Measurements from ENCODE around the gene BMPR1B.
"Not testable (repeated sequence)": the region's sequence is repeated elsewhere in the genome, so short reads cannot be mapped to it uniquely, and the experiment has no call there.

Gene BMPR1B

GRCh38 chr4:95091272-95091671 lies 333.5 kb downstream of the BMPR1B start:
- no peak for DNase-seq (ENCODE audit: low spot score)

DNA sequence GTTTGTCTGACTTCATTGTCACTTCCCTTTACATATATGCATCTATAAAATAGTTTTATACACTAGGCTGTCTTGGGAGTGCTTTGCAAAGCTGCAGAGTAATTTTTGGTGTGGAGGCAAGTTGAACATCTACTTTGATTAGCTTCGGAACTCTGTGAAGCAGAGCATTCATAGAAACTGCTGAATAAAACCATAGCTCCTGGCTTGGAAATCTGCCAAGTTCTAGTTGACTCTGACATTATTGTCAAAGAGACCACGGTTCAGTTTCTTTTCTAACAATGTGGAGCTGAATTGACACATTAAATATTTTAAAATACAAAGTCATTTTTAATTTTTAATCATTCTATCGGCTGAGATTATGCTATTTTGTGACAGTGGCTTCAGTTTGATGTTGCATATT lies 335.0 kb downstream of the BMPR1B start:
- no peak for DNase-seq (ENCODE audit: low spot score)

DNA sequence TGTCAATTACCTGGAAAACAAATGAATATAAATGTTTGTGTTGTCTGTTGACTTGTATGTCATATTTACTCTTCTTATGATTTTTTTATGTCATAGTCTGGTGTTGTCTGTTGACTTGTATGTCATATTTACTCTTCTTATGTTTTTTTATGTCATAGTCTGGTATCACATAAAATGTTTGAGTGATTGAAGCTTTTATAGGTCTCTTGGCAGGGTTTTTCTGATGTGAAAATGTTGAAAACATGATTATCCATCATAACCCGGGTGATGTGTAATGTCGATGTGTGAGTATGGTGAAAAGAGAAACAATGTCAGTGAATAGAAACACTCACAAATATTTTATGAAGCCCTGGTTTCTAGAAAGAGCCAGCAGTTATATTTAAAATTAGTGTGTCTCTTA lies 335.7 kb downstream of the BMPR1B start:
- no peak for DNase-seq (ENCODE audit: low spot score)

GRCh38 chr4:95093936-95094929 lies 336.5 kb downstream of the BMPR1B start:
- DNase-seq (ENCODE audit: low spot score): no peak

DNA sequence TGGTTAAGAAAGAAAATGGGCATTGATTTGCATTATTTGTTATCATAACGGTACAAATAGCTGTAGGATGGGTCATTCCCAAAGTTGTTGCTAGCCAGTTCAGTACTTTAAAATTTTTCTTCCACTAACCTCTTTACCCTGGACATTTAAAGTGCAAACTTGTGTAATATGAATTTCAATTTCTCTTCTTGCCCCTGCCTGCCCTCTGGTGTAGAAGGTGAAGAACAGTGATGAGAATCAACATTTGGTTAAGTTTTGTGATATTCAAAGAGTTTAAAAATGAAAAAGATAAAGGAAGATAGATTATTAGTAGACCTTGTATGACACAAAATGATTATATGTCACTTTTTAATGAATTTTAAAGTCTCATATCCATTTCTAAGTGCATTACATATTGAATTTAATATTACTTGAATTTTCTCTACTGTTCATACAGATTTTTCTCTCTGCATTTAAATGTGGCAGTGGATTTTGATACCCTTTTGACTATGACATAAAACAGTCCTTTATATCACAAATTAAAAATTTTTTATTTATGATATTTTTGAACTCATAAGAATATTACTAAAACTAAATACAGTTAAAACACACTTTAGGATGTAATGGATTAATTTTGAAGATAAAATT lies 337.7 kb downstream of the BMPR1B start:
- DNase-seq (ENCODE audit: low spot score): peak; percentile 20

DNA sequence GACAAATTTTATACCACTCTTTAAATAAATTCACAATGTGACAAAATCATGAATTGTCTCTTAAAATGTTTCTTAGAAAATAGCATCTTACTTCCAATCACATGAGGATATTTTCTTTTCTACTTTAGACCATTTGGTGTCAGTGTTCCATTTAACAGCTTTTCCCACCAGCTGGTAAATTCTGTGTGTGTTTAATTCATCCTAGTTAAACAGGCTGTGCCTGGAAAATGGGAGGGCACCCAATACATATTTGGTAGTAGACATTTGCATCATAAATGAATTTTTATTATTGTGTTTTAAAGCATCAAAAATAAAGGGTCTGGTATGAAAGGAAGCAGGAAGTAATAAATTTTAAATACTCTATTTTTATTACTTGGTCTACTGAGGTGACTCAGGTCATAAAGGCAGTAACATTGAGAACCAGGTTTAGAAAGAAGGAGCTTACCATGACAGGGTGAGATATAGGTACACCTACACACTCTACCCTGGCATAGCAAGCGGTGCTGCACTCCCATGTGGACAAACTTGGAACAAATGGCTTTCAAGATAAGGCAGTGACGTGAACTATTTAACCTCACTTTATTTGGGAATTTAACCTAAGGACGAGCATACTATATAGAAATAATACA lies 344.5 kb downstream of the BMPR1B start:
- no peak for DNase-seq (ENCODE audit: low spot score)

- no peak for DNase-seq (ENCODE audit: low spot score)
Observed at GRCh38 chr4:95105112-95105511, 347.4 kb downstream of the BMPR1B start.

DNA sequence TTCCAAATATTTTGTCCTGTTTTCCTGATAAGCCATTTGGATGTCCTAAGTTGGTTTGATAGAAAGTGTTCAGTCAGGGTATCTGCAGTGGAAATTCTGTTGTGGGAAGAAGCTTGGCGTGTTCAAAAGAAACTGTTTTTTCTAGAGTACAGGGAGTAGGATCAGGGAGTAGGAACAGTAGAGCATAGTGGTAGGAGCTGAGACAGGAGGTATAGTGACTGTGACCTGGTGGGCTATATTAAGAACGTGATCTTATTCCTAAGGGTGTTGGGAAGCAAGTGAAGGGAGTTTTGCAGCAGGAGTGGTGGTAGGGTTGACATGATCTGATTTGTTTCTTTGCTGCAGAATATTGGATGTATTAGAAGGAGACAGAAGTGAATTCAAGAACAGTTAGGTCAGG lies 348.2 kb downstream of the BMPR1B start:
- no peak for DNase-seq (ENCODE audit: low spot score)

GRCh38 chr4:95106408-95106928 lies 348.7 kb downstream of the BMPR1B start:
- no peak for DNase-seq (ENCODE audit: low spot score)

DNA sequence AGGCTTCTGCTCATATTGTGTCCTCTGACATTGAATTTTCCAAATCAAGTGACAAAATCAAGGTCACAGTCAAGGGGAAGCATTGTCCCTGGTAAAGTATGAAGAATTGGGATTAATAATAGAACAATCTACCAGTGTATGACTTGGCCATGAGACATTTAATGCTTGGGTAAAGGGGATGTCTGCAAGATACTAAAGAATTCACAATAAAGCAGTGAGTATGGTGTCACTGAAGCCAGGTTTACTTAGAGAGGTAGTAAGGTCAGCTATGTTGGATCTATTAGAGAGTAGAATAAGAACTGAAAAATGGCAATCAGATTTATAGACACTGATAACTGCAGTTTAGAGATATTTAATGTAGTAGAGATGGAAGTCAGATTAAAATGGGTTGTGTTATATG lies 349.2 kb downstream of the BMPR1B start:
- no peak for DNase-seq (ENCODE audit: low spot score)

GRCh38 chr4:95107635-95108034 lies 349.9 kb downstream of the BMPR1B start:
- no peak for DNase-seq (ENCODE audit: low spot score)

GRCh38 chr4:95108883-95109421 lies 351.2 kb downstream of the BMPR1B start:
- no peak for DNase-seq (ENCODE audit: low spot score)

DNA sequence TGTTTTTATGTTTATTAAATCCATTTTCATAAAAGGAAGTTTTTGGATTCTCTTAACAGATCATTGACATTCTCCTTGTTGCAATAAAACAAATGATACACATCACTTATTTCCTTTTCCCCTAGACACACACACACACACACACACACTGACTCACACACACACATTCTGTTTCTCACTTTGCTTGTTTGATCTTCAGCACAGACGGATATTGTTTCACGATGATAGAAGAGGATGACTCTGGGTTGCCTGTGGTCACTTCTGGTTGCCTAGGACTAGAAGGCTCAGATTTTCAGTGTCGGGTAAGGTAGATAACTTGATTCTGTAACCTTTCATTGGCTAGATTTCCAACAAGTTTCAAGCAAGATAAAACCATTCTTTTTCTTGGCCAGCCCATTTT lies 356.8 kb downstream of the BMPR1B start:
- no peak for DNase-seq (ENCODE audit: low spot score)

DNA sequence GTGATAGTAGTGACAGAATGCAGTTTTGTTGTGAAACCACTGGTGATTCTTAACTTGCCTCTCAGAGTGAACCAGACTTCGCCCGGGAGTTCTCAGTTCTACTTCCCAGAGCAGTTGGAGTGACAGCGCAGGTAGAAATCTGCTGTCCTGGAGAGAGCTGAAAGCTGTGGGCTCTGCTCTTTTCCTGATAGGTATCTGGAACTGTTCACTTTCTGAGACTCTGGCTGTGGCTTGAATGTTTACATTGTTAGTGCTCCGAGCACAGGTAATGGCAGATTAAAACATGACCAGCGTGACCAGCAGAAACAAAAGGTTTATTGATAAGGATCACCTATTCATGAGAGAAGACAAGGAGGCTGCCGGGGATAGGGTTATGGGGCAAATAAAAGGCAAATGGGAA lies 360.7 kb downstream of the BMPR1B start:
- no peak for DNase-seq (ENCODE audit: low spot score)

DNA sequence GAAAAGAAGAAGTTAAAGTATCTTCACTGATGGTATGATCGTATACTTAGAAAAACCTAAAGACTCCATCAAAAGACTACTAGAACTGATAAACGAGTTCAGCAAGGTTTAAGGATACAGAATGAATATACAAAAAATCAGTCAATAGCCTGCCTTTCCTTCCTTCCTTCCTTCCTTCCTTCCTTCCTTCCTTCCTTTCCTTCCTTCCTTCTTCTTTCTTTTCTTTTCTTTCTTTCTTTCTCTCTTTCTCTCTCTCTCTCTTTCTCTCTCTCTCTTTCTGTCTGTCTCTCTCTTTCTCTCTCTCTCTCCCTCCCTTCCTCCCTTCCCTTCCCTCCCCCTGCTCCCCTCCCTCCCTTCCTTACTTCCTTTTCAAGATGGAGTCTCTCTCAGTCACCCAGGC lies 362.7 kb downstream of the BMPR1B start:
- no peak for DNase-seq (ENCODE audit: low spot score)

- DNase-seq (ENCODE audit: low spot score): no peak
Observed at GRCh38 chr4:95122001-95122400, 364.2 kb downstream of the BMPR1B start.

DNA sequence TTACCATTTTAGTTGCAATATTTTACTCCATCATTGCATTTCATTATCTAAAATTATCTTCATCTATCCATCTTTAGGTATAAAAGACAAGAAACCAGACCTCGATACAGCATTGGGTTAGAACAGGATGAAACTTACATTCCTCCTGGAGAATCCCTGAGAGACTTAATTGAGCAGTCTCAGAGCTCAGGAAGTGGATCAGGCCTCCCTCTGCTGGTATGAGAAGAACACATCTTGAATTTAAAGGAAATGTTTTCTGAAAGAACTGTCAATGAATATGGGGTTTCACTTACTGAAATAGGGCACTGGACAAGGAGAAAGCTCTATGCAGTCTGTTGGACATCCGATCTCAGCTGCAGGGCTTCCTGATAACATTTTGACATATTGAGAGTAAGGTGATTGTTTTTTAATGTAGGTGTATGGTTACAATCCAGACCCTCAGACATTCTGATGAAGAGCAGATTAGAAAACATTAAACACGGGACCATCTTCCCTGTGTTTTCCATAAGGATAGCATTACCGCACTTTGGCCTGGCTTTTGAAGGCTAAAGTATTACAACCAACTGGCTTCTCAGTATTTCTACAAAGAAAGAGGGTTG lies 367.2 kb downstream of the BMPR1B start:
- peak; percentile 48 for DNase-seq (ENCODE audit: low spot score)

- DNase-seq (ENCODE audit: low spot score): no peak
Observed at GRCh38 chr4:95129031-95129430, 371.3 kb downstream of the BMPR1B start.

DNA sequence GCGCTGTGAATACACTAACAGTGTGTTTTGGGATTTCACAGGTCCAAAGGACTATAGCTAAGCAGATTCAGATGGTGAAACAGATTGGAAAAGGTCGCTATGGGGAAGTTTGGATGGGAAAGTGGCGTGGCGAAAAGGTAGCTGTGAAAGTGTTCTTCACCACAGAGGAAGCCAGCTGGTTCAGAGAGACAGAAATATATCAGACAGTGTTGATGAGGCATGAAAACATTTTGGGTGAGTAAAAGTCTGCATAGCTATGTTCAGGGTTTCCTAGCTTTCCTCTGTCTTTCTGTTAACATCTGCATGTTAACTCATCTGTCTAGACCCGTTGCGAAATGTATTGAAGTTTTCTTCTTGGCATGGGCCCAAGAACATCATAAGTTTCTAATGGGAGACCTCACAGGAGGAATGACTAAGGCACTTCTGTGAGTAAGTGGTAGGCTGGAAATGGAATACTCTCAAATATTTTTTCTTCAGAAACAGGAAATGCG lies 372.1 kb downstream of the BMPR1B start:
- no peak for DNase-seq (ENCODE audit: low spot score)

GRCh38 chr4:95134016-95134415 lies 376.3 kb downstream of the BMPR1B start:
- DNase-seq (ENCODE audit: low spot score): not testable (repeated sequence)

DNA sequence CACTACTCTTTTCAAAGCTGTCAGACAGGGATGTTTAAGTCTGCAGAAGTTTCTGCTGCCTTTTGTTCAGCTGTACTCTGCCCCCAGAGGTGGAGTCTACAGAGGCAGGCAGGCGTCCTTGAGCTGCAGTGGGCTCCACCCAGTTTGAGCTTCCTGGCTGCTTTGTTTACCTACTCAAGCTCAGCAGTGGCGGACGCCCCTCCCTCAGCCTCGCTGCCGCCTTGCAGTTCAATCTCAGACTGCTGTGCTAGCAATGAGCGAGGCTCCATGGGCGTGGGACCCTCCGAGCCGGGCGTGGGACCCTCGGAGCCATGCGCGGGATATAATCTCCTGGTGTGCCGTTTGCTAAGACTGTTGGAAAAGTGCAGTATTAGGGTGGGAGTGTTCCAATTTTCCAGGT lies 381.7 kb downstream of the BMPR1B start:
- DNase-seq (ENCODE audit: low spot score): not testable (repeated sequence)

DNA sequence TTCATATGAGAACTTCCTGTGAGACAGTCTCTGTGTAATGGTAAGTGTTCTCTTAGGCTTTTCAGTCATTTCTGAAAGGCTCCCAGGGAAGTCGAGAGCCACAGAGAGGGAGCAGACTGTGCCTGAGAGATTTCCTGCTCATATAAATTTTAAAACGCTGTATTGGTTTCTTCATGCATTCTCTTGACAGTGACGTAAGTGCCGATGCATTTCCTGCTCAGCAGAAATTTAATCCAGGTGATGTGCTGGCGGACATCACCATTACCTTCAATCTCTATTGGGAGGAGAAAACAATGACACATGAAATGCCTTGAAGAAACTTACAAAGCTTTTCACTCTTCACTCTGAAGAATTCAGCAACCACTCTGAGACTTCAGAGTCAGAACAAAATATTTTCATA lies 383.6 kb downstream of the BMPR1B start:
- no peak for DNase-seq (ENCODE audit: low spot score)

Data from cerebellar cortex (tissue), 1 donor.